CD14-positive monocyte (primary cell): ENCODE results near the gene PICK1. TPM values are rescaled to one million over a fixed set of nuclear protein-coding genes. Genes with fewer than 3 reads are reported as not detected.

ENCODE experiments used
- DNase-seq, 3 donors: peaks; one replicate each; pipeline ENCODE4 v3.0.0-alpha.2; 2011 to 2022
- H2AFZ ChIP-seq: 2 replicates; pipeline ENCODE4 v1.6.0; 2012; ENCODE audit warnings: mild to moderate bottlenecking, low read depth, low read length, inconsistent platforms; ENCODE audit not compliant: insufficient read depth, poor library complexity, severe bottlenecking
- H3K27ac ChIP-seq, 2 donors: 1 replicate in 1 of 2; 2 replicates in 1 of 2; pipeline ENCODE4 v1.5.1; 2012 to 2013; ENCODE audit warnings: low read length in 2 of 2, control low read depth in 1 of 2, inconsistent platforms in 1 of 2, low read depth in 1 of 2, mild to moderate bottlenecking in 1 of 2
- H3K27me3 ChIP-seq, 2 donors: one replicate each; pipeline versions ENCODE4 v1.6.0 to v1.6.1; 2011 to 2013; ENCODE audit warnings: low read length in 2 of 2; ENCODE audit not compliant: control insufficient read depth in 2 of 2, insufficient read depth in 2 of 2
- H3K36me3 ChIP-seq, 2 donors: replicated peaks in 1 of 2; 1 replicate in 1 of 2; 2 replicates in 1 of 2; pipeline versions ENCODE4 v1.5.1 to v1.6.1; 2012 to 2013; ENCODE audit warnings: low read length in 2 of 2, control low read depth in 1 of 2, inconsistent platforms in 1 of 2, mild to moderate bottlenecking in 1 of 2; ENCODE audit not compliant: insufficient read depth in 2 of 2, control insufficient read depth in 1 of 2
- H3K4me1 ChIP-seq, 2 donors: 1 replicate in 1 of 2; 2 replicates in 1 of 2; pipeline versions ENCODE4 v1.5.1 to v1.6.1; 2012 to 2013; ENCODE audit warnings: low read length in 2 of 2, control low read depth in 1 of 2, inconsistent platforms in 1 of 2, mild to moderate bottlenecking in 1 of 2, moderate library complexity in 1 of 2; ENCODE audit not compliant: insufficient read depth in 2 of 2, control insufficient read depth in 1 of 2
- H3K4me2 ChIP-seq: replicated peaks from 2 replicates; pipeline ENCODE3; 2012; ENCODE audit warnings: low read length, moderate library complexity, mild to moderate bottlenecking; ENCODE audit not compliant: poor library complexity, severe bottlenecking; ENCODE audit errors: extremely low read depth
- H3K4me3 ChIP-seq, 3 experiments: fragments of 200-600 bp in 1 of 3; sonication (generic) in 1 of 3; replicated peaks in 1 of 3; 1 replicate in 2 of 3; 2 replicates in 1 of 3; pipeline ENCODE4 v1.5.1; 2011 to 2013; ENCODE audit warnings: low read length in 3 of 3, mild to moderate bottlenecking in 3 of 3, control low read depth in 2 of 3, low read depth in 2 of 3, inconsistent platforms in 1 of 3, moderate library complexity in 1 of 3
- H3K79me2 ChIP-seq: 2 replicates; pipeline ENCODE4 v1.6.0; 2012; ENCODE audit warnings: mild to moderate bottlenecking, control low read depth, inconsistent platforms, low read length, moderate library complexity; ENCODE audit not compliant: insufficient read depth
- H3K9ac ChIP-seq: 2 replicates; pipeline ENCODE4 v1.6.0; 2017; ENCODE audit warnings: low read length, mild to moderate bottlenecking; ENCODE audit not compliant: insufficient read depth, poor library complexity, severe bottlenecking
- H3K9me3 ChIP-seq, 2 donors: replicated peaks in 1 of 2; 1 replicate in 1 of 2; 2 replicates in 1 of 2; pipeline versions ENCODE4 v1.5.1 to v1.6.1; 2012 to 2013; ENCODE audit warnings: low read length in 2 of 2, control low read depth in 1 of 2; ENCODE audit not compliant: control insufficient read depth in 1 of 2, insufficient read depth in 1 of 2
- H4K20me1 ChIP-seq: 2 replicates; pipeline ENCODE4 v1.6.0; 2012; ENCODE audit warnings: mild to moderate bottlenecking, low read length, control low read depth, moderate library complexity; ENCODE audit not compliant: insufficient read depth
- H3K27ac Mint-ChIP-seq, 7 donors: one replicate each; pipeline ENCODE4 v1.8.0; 2020; ENCODE audit warnings: mild to moderate bottlenecking in 7 of 7, mixed read lengths in 7 of 7, moderate library complexity in 6 of 7, inconsistent platforms in 2 of 7
- H3K27me3 Mint-ChIP-seq, 3 donors: one replicate each; pipeline ENCODE4 v1.8.0; 2021 to 2022; ENCODE audit warnings: low read depth in 3 of 3, mild to moderate bottlenecking in 3 of 3, mixed read lengths in 3 of 3, moderate library complexity in 3 of 3, inconsistent platforms in 1 of 3
- H3K36me3 Mint-ChIP-seq, 2 donors: one replicate each; pipeline ENCODE4 v1.8.0; 2020; ENCODE audit warnings: mixed read lengths in 2 of 2, inconsistent platforms in 1 of 2, mild to moderate bottlenecking in 1 of 2
- H3K4me1 Mint-ChIP-seq: one replicate; pipeline ENCODE4 v1.8.0; 2020; ENCODE audit warnings: mild to moderate bottlenecking, mixed read lengths
- H3K4me3 Mint-ChIP-seq, 2 donors: one replicate each; pipeline ENCODE4 v1.8.0; 2020; ENCODE audit warnings: mild to moderate bottlenecking in 2 of 2, mixed read lengths in 2 of 2, moderate library complexity in 1 of 2
- H3K9me3 Mint-ChIP-seq, 7 donors: one replicate each; pipeline ENCODE4 v1.8.0; 2020 to 2022; ENCODE audit warnings: mixed read lengths in 7 of 7, mild to moderate bottlenecking in 6 of 7, moderate library complexity in 6 of 7, inconsistent platforms in 2 of 7
- CTCF ChIP-seq: fragments of 200-600 bp; IDR thresholded peaks from one replicate; pipeline ENCODE4 v1.8.0; 2022; ENCODE audit warnings: antibody characterized with exemption, mild to moderate bottlenecking
- WGBS: methylation state at CpG from one replicate; pipeline ENCODE4 v1.1.5; 2013; ENCODE audit warnings: missing lambda C conversion rate; ENCODE audit not compliant: insufficient coverage; 5-methylcytosine and 5-hydroxymethylcytosine counted together
- intact Hi-C, 2 donors: fragments of 100-400 bp; cut with micrococcal nuclease; formaldehyde crosslinking; loops; one replicate each; pipeline versions ENCODE4 v1.15.0 to v1.15.1; 2023
- polyA plus RNA-seq, 3 donors: library from polyadenylated mRNA; depleted of rRNA in 1 of 3; unstranded in 2 of 3; stranded (reverse) in 1 of 3; fragments of 300-500 nt in 2 of 3; fragments of >200 nt in 1 of 3; fragmentation: Illumina TruSeq in 2 of 3; gene quantifications; 1 replicate in 2 of 3; 2 replicates in 1 of 3; pipeline ENCODE4 v1.2.3, GENCODE V29; 2012 to 2021

The PICK1 gene
- polyA plus RNA-seq, 3 donors = 6.4 to 16.9 (median 7.2) TPM

GRCh38 chr22:38080850-38081635 lies 23.8 kb downstream of the PICK1 start:
- WGBS = 6% methylated on average over 110 of the region's 110 CpGs
- no peaks in the 10 kb centered on the region for H4K20me1 ChIP-seq
- no peak overlapping the region for H3K4me3 ChIP-seq
- H3K9me3 ChIP-seq = no peaks in the 10 kb centered on the region
- H3K4me1 ChIP-seq = peaks cover 6 to 18% of the 10 kb centered on the region in 2 donors
- H3K27ac ChIP-seq = no peak overlapping the region
- H3K36me3 ChIP-seq = no peaks in the 10 kb centered on the region
- H3K27me3 ChIP-seq = peaks cover 9 to 41% of the 10 kb centered on the region in 2 donors
- Mint-ChIP-seq H3K4me1 (peaks cover 2% of the 10 kb centered on the region), H3K9me3 (peaks cover 0 to 8% (median 0%) of the 10 kb centered on the region in 7 donors), H3K4me3 (peak overlapping the region in 1 of 2 donors; percentile 62), H3K36me3 (peaks cover 0 to 4% of the 10 kb centered on the region in 2 donors), H3K27me3 (peaks cover 40 to 50% (median 41%) of the 10 kb centered on the region in 3 donors), H3K27ac (no peak overlapping the region)
- H2AFZ ChIP-seq = no peak overlapping the region
- H3K9ac ChIP-seq = no peak overlapping the region
- intact Hi-C loops = no loop called here
- TF ChIP-seq CTCF = no peak
- no peak for DNase-seq
- no peaks in the 10 kb centered on the region for H3K79me2 ChIP-seq
- H3K4me2 ChIP-seq = peak overlapping the region; percentile 50

- Histone ChIP-seq H2AFZ (no peak overlapping the region), H3K9ac (no peak overlapping the region), H3K36me3 (no peaks in the 10 kb centered on the region), H3K27me3 (peaks cover 9 to 41% of the 10 kb centered on the region in 2 donors), H3K4me3 (no peak overlapping the region), H3K27ac (no peak overlapping the region), H3K4me2 (peak overlapping the region; percentile 50), H3K79me2 (no peaks in the 10 kb centered on the region), H3K4me1 (peaks cover 6 to 18% of the 10 kb centered on the region in 2 donors), H4K20me1 (no peaks in the 10 kb centered on the region), H3K9me3 (no peaks in the 10 kb centered on the region)
- H3K27me3 Mint-ChIP-seq = peaks cover 37 to 50% (median 41%) of the 10 kb centered on the region in 3 donors
- H3K9me3 Mint-ChIP-seq = peaks cover 0 to 8% (median 0%) of the 10 kb centered on the region in 7 donors
- no peak for TF ChIP-seq CTCF
- 7% methylated on average over 13 of the region's 17 CpGs for WGBS
- H3K4me3 Mint-ChIP-seq = peak overlapping the region in 1 of 2 donors; percentile 71
- intact Hi-C loops = no loop called here
- H3K4me1 Mint-ChIP-seq = peaks cover 2% of the 10 kb centered on the region
- H3K27ac Mint-ChIP-seq = no peak overlapping the region
- no peak for DNase-seq
- H3K36me3 Mint-ChIP-seq = peaks cover 0 to 4% of the 10 kb centered on the region in 2 donors
Observed at GRCh38 chr22:38081636-38081940, 24.4 kb downstream of the PICK1 start.
